ENCODE results near the gene PRSS56. TPM values are rescaled to one million over a fixed set of nuclear protein-coding genes. Genes with fewer than 3 reads are reported as not detected.
A peak's percentile ranks its signal among the peaks of the same experiment; 100 is the strongest.
"Not testable (repeated sequence)": the region's sequence is repeated elsewhere in the genome, so short reads cannot be mapped to it uniquely, and the experiment has no call there.

Gene PRSS56
- total and polyA plus RNA-seq, 2 donors from 2014 or later, result not detected

- no peak overlapping the region for H3K4me3 ChIP-seq (ENCODE audit: low read length in 3 of 3)
- intact Hi-C loops (cut with DNase I), result no loop called here
- TF ChIP-seq CTCF (IDR thresholded peaks at IDR 0.05; ENCODE audit: borderline replicate concordance, extremely low read depth, insufficient read depth), result no peak
- H3K27ac ChIP-seq (ENCODE audit: low read depth in 2 of 2, low read length in 2 of 2), result no peak overlapping the region
- H3K9me3 ChIP-seq (ENCODE audit: control insufficient read depth in 2 of 3, insufficient read depth in 1 of 3, low read length in 3 of 3), result no peaks in the 10 kb centered on the region
- no peaks in the 10 kb centered on the region for H3K27me3 ChIP-seq (ENCODE audit: control insufficient read depth, insufficient read depth, low read length)
- peaks cover 0 to 18% (median 3%) of the 10 kb centered on the region in 3 donors for H3K4me1 ChIP-seq (ENCODE audit: control insufficient read depth in 2 of 3, insufficient read depth in 2 of 3, low read depth in 1 of 3, low read length in 3 of 3)
- peak in 1 of 5 donors; percentile 5 for DNase-seq
- H3K9ac ChIP-seq (ENCODE audit: low read length in 3 of 3), result no peak overlapping the region
- H3K36me3 ChIP-seq (ENCODE audit: control insufficient read depth in 2 of 3, insufficient read depth in 3 of 3, low read length in 3 of 3), result peaks cover 7 to 52% (median 44%) of the 10 kb centered on the region in 3 donors
- FAIRE-seq, result no peak
Observed at GRCh38 chr2:232567721-232568120, 47.5 kb downstream of the PRSS56 start.

DNA sequence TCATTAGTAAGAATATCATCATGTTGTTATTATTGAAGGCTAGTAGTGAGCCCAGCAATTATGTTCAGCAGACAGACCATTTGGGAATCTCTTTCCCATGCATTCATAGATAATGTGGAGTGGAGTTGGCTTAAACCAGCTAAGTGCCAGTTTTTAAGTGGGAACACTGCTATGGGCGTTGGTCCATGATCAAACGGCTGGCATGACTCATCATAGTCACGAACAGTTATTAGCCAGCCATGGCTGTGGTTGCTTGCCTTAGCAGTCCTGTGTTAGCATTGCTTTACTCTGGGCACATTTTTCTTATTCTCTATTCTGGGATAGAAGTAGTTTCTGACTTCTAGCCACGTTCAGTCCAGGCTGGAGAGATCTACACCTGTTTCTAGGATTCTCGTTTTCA is 48.0 kb downstream of the PRSS56 start:
- intact Hi-C loops (cut with DNase I), result no loop called here
- Histone ChIP-seq H3K9me3 (ENCODE audit: control insufficient read depth in 2 of 3, insufficient read depth in 1 of 3, low read length in 3 of 3) (no peaks in the 10 kb centered on the region), H3K27ac (ENCODE audit: low read depth in 2 of 2, low read length in 2 of 2) (no peak overlapping the region), H3K4me3 (ENCODE audit: low read length in 3 of 3) (no peak overlapping the region), H3K9ac (ENCODE audit: low read length in 3 of 3) (no peak overlapping the region), H3K27me3 (ENCODE audit: control insufficient read depth, insufficient read depth, low read length) (no peaks in the 10 kb centered on the region), H3K4me1 (ENCODE audit: control insufficient read depth in 2 of 3, insufficient read depth in 2 of 3, low read depth in 1 of 3, low read length in 3 of 3) (peaks cover 0 to 22% (median 4%) of the 10 kb centered on the region in 3 donors), H3K36me3 (ENCODE audit: control insufficient read depth in 2 of 3, insufficient read depth in 3 of 3, low read length in 3 of 3) (peaks cover 7 to 51% (median 41%) of the 10 kb centered on the region in 3 donors)
- no peak for DNase-seq
- no peak for FAIRE-seq
- TF ChIP-seq CTCF (IDR thresholded peaks at IDR 0.05; ENCODE audit: borderline replicate concordance, extremely low read depth, insufficient read depth), result no peak

DNA sequence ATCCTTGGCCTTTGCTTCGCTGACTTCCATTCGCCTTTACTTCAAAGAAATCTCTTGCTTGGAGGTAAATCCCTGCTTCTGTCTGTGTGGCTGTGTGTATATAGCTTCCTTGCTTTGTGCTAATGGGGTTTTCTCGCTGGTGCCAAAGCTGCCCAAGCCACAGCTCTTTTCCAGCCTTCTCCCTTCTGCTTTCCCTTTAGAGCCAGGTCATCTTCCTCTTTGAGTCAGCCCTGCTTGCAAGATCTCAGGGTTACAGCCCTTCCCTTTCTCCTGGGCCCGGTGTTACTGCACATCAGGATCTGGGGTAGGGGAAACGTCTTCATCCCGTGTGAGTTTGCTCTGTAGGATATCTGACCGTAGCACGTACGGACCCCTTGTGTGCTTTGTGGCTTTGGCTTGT is 49.4 kb downstream of the PRSS56 start:
- no peak overlapping the region for H3K9ac ChIP-seq (ENCODE audit: low read length in 3 of 3)
- H3K4me1 ChIP-seq (ENCODE audit: control insufficient read depth in 2 of 3, insufficient read depth in 2 of 3, low read depth in 1 of 3, low read length in 3 of 3), result peaks cover 4 to 33% (median 4%) of the 10 kb centered on the region in 3 donors
- DNase-seq, result peak in 1 of 5 donors; percentile 12
- H3K9me3 ChIP-seq (ENCODE audit: control insufficient read depth in 2 of 3, insufficient read depth in 1 of 3, low read length in 3 of 3), result no peaks in the 10 kb centered on the region
- no peaks in the 10 kb centered on the region for H3K27me3 ChIP-seq (ENCODE audit: control insufficient read depth, insufficient read depth, low read length)
- intact Hi-C loops (cut with DNase I), result no loop called here
- H3K4me3 ChIP-seq (ENCODE audit: low read length in 3 of 3), result no peak overlapping the region
- TF ChIP-seq CTCF (IDR thresholded peaks at IDR 0.05; ENCODE audit: borderline replicate concordance, extremely low read depth, insufficient read depth), result no peak
- no peak overlapping the region for H3K27ac ChIP-seq (ENCODE audit: low read depth in 2 of 2, low read length in 2 of 2)
- H3K36me3 ChIP-seq (ENCODE audit: control insufficient read depth in 2 of 3, insufficient read depth in 3 of 3, low read length in 3 of 3), result peaks cover 7 to 51% (median 37%) of the 10 kb centered on the region in 3 donors
- FAIRE-seq, result no peak

- peaks cover 6 to 45% (median 31%) of the 10 kb centered on the region in 3 donors for H3K36me3 ChIP-seq (ENCODE audit: control insufficient read depth in 2 of 3, insufficient read depth in 3 of 3, low read length in 3 of 3)
Observed at GRCh38 chr2:232570481-232570880, 50.3 kb downstream of the PRSS56 start.

More at GRCh38 chr2:232570481-232570880, 50.3 kb downstream of the PRSS56 start:
- Histone ChIP-seq H3K4me1 (ENCODE audit: control insufficient read depth in 2 of 3, insufficient read depth in 2 of 3, low read depth in 1 of 3, low read length in 3 of 3) (peaks cover 4 to 38% (median 4%) of the 10 kb centered on the region in 3 donors), H3K27ac (ENCODE audit: low read depth in 2 of 2, low read length in 2 of 2) (peak overlapping the region in 1 of 2 donors; percentile 26)
- FAIRE-seq; DNase-seq; H3K9me3 ChIP-seq (ENCODE audit: control insufficient read depth in 2 of 3, insufficient read depth in 1 of 3, low read length in 3 of 3); intact Hi-C loops (cut with DNase I); H3K4me3 ChIP-seq (ENCODE audit: low read length in 3 of 3); H3K9ac ChIP-seq (ENCODE audit: low read length in 3 of 3); H3K27me3 ChIP-seq (ENCODE audit: control insufficient read depth, insufficient read depth, low read length): not testable (repeated sequence)

Data from kidney (tissue), 14 donors.